Activated naive CD8-positive, alpha-beta T cell treated with anti-CD3 and anti-CD28 coated beads, Interleukin-2, amount 50 U/mL, for 24 hours (primary cell): ENCODE measurements around the gene BEST3.
A peak's percentile ranks its signal among the peaks of the same experiment; 100 is the strongest.

Experiments
- ATAC-seq: fragments of 150-1000 bp; cut with Tn5 transposase; one replicate; pipeline ENCODE4 v1.10.0; 2021
- DNase-seq: peaks from one replicate; pipeline ENCODE4 v3.0.0; 2021
- H3K27ac Mint-ChIP-seq: one replicate; pipeline ENCODE4 v1.8.0; 2021; ENCODE audit warnings: mild to moderate bottlenecking, mixed read lengths
- H3K27me3 Mint-ChIP-seq: one replicate; pipeline ENCODE4 v1.8.0; 2021; ENCODE audit warnings: mixed read lengths
- H3K36me3 Mint-ChIP-seq: one replicate; pipeline ENCODE4 v1.8.0; 2021; ENCODE audit warnings: low read depth, mixed read lengths
- H3K4me1 Mint-ChIP-seq: one replicate; pipeline ENCODE4 v1.8.0; 2021; ENCODE audit warnings: mixed read lengths
- H3K4me3 Mint-ChIP-seq: one replicate; pipeline ENCODE4 v1.8.0; 2021; ENCODE audit warnings: mild to moderate bottlenecking, moderate library complexity, mixed read lengths
- H3K9me3 Mint-ChIP-seq: one replicate; pipeline ENCODE4 v1.8.0; 2021; ENCODE audit warnings: mixed read lengths

BEST3 gene

DNA sequence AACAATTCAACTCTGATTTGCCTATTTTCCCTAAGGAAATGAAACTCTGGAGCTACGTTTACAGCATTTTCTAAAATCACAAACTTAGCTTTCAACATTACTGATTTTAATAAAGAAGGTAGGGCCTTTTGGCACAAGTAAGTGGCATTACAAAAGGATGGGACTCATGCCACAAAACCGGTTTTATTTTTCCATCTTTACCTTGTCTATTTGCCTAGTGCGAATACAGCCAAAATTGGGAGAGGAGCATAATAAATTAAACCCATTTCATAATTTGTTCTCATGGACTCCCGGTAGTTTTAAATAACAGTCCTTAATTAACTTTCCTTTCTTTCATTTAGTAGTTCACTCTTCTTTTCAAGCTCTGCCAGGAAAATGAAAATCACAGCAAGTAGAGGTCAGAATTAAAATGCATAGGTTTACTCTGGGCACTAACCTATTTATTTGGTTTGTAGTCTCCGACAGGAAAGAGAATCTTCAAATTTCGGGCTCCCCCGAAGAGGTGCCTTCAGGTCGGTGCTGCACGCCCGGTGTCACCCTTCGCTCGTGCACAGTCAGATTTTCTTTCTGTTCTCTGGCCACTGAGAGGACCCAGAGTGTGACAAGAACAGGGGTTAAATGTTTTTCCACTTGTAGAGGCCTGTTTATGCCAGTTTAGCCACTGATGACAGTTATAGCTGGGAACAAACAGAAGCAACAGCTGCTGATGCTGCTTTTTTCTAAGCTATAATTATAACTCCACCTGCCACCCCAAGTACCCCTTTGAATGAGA lies at the start of gene BEST3:
Gene BEST3, minus strand, starts transcription at position 535 of the 772 bp plus-strand sequence. CDS start 1,505 bp downstream, outside the sequence.
- H3K4me3 Mint-ChIP-seq, result no peak within 1 kb of the TSS

DNA sequence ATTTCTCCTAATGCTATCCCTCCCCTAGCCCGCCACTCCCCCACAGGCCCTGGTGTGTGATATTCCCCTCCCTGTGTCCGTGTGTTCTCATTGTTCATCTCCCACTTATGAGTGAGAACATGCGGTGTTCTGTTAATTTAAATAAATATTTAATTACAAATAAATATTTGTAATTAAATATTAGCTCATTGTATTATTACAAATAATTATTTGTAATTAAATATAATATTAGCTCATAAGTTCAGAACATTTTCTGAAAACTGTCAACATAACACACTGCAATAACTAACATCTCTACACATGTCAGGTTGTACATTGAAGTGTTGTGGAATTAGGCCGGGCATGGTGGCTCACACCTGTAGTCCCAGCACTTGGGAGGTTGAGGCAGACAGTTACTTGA lies 45.0 kb upstream of the BEST3 start:
- no peaks in the 10 kb centered on the region for H3K27me3 Mint-ChIP-seq
- no peaks in the 10 kb centered on the region for H3K9me3 Mint-ChIP-seq
- no peak overlapping the region for H3K27ac Mint-ChIP-seq
- no peak for DNase-seq
- H3K4me3 Mint-ChIP-seq, result no peak overlapping the region
- H3K4me1 Mint-ChIP-seq, result peaks cover 12% of the 10 kb centered on the region
- ATAC-seq, result no peak
- H3K36me3 Mint-ChIP-seq, result peaks cover 2% of the 10 kb centered on the region

More for the DNA sequence above, at the start of gene BEST3:
- DNase-seq (no peak), ATAC-seq (no peak)
- Mint-ChIP-seq H3K27me3 (peaks cover 3% of the 10 kb centered on the region), H3K27ac (no peak within 1 kb of the TSS), H3K9me3 (no peaks in the 10 kb centered on the region), H3K4me1 (no peaks in the 10 kb centered on the region), H3K36me3 (no peaks in the 10 kb centered on the region)

DNA sequence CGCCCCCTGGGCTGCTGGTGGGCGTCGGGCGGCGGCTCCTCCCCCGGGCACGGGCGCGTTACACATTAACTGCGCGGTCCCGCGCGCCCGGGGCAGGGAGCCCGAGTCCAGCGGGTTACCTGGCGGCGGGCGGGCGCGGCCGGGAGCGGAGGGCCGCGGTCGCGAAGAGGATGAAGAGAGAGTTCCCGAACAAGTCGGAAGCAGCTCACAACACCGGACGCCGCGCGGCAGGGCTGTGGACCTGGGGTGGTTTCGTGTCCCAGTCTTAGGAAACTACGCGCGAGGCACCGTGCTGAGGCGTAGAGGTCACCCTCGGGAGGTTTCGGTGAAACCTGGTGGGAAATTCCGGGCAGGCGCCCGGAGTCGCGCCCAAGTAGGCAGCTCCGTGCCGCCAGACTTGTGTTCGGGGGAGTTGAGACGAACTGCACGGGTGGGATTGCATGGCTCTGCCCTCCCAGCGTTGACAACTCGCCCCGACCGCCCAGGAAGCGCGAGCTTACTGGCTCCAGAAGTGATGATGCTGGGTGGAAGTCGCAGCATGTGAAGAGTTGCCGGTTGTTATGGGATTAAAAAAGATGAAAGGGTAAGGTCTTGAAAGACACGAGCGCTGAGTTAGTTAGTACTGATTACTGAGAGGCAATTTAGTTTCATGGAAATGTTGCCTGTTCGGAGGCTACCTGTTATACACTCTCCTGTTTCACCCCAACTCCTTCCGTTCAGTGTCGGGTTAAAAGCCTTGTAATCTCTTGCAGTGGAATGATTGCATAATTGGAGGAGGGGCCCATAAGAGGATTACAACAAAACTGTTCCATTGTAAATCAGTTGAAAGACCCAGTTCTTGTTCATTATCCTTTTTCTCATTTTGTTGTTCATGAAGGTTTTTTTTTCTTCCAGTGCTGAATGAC lies 40.4 kb upstream of the BEST3 start:
- DNase-seq (peak; percentile 63), ATAC-seq (peak; percentile 47)
- H3K36me3 Mint-ChIP-seq, result no peaks in the 10 kb centered on the region
- no peaks in the 10 kb centered on the region for H3K9me3 Mint-ChIP-seq
- H3K4me1 Mint-ChIP-seq, result peaks cover 16% of the 10 kb centered on the region
- peaks cover 2% of the 10 kb centered on the region for H3K27me3 Mint-ChIP-seq
- H3K4me3 Mint-ChIP-seq, result peak overlapping the region; percentile 89
- peak overlapping the region; percentile 81 for H3K27ac Mint-ChIP-seq

DNA sequence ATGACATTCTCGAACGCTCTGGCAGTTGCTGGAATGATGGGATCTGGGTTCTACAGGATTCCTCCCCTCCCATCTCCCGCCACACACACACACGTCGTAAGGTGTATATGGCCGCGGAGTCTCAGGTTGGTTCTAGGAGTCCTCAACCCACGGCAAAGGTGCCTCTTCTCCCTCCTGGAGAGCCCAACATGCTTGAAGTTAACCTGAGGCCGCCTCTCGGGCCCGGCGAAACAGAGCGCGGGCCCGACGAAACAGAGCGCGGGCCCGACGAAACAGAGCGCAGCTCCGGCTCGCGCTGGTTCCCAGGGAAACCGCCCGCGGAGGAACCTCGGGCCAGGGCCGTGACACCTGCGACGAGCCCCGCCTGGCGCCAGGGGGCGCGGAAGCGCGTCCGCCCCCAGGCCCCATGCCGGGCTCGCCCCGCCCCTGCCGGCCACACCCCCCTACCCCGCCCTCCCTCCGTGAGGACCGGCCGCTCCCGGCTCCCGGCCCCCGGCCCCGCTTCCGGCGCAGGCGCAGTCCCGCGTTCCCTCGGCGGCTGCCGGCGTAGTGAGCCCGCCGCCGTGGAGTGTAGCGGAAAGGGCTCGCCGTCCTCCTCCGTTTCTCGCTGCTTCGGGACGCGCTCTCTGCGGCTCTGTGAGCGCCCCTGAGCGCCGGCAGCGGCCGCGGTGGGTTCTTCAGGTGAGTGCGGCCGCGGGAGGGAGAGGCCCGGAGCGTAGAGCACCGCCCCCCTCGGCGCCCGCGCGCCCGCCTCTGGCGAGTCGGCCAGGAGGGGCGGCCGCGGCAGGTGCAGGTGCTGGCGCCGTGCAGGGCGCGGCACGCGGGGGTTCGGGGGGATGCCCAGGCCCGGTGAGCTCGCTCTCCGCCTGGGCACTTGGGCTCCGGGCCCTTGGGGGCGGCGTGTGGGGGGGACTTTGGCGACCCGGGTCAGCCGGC lies 39.5 kb upstream of the BEST3 start, which contains the start of gene RAB3IP:
Gene RAB3IP, plus strand, starts transcription at position 510 of the 936 bp plus-strand sequence. CDS start 16,549 bp downstream, outside the sequence.
- peaks cover 16% of the 10 kb centered on the region for H3K4me1 Mint-ChIP-seq
- ATAC-seq, result peak; percentile 88
- peak; percentile 94 for DNase-seq
- peak within 1 kb of the TSS; percentile 81 for H3K27ac Mint-ChIP-seq
- H3K27me3 Mint-ChIP-seq, result peaks cover 7% of the 10 kb centered on the region
- no peaks in the 10 kb centered on the region for H3K9me3 Mint-ChIP-seq
- H3K36me3 Mint-ChIP-seq, result no peaks in the 10 kb centered on the region
- peak within 1 kb of the TSS; percentile 89 for H3K4me3 Mint-ChIP-seq

GRCh38 chr12:69733638-69734037 lies 34.5 kb upstream of the BEST3 start:
- Mint-ChIP-seq H3K9me3 (no peaks in the 10 kb centered on the region), H3K27me3 (peaks cover 7% of the 10 kb centered on the region), H3K36me3 (no peaks in the 10 kb centered on the region), H3K4me3 (no peak overlapping the region), H3K4me1 (peaks cover 4% of the 10 kb centered on the region), H3K27ac (no peak overlapping the region)
- ATAC-seq, result no peak
- DNase-seq, result no peak

DNA sequence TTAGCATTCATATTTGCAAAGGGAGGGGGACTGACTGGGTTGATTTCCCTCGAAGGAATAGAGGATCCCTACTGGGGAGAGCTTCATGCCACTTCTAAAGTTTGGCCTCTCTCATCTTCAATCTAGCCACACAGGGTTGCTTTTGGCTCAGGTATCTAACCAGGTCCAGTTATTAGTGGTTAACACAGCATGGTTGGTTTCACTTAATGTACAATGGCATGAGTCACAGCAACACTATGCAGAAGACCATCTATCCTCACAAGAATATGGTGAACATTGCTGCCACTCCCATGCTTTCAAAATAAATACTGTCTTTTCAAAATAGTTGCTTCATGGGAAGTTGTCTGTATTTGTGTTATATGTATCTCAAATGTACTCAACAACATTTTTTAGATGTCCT lies 33.0 kb upstream of the BEST3 start:
- no peaks in the 10 kb centered on the region for H3K36me3 Mint-ChIP-seq
- DNase-seq (no peak), ATAC-seq (no peak)
- H3K27ac Mint-ChIP-seq, result no peak overlapping the region
- H3K9me3 Mint-ChIP-seq, result no peaks in the 10 kb centered on the region
- no peak overlapping the region for H3K4me3 Mint-ChIP-seq
- peaks cover 5% of the 10 kb centered on the region for H3K27me3 Mint-ChIP-seq
- H3K4me1 Mint-ChIP-seq, result no peaks in the 10 kb centered on the region

GRCh38 chr12:69726922-69727321 lies 27.8 kb upstream of the BEST3 start:
- Mint-ChIP-seq H3K4me1 (no peaks in the 10 kb centered on the region), H3K36me3 (no peaks in the 10 kb centered on the region), H3K4me3 (no peak overlapping the region), H3K9me3 (no peaks in the 10 kb centered on the region), H3K27me3 (peaks cover 8% of the 10 kb centered on the region), H3K27ac (no peak overlapping the region)
- ATAC-seq (no peak), DNase-seq (no peak)

DNA sequence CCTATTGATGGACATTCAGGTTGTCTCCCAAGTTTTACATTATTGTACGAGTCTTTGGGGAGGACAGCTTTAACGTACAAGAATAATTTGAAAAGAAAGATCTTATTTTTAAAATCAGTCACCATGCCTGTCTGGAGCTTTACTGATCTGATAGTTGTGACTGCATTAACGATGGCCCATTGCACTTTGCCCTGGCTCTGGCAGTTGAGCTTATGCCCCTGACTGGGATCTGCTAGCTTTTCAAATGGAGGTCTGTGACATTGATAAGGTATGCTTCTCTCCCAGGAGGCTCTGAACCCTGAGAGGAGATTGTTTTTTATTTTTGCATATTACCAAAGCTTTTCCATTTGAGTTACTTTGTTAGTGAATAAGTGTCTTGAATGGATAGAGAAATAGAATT lies 21.6 kb upstream of the BEST3 start:
- peaks cover 10% of the 10 kb centered on the region for H3K27me3 Mint-ChIP-seq
- no peak overlapping the region for H3K27ac Mint-ChIP-seq
- DNase-seq, result no peak
- no peak for ATAC-seq
- no peaks in the 10 kb centered on the region for H3K4me1 Mint-ChIP-seq
- no peak overlapping the region for H3K4me3 Mint-ChIP-seq
- H3K9me3 Mint-ChIP-seq, result no peaks in the 10 kb centered on the region
- no peaks in the 10 kb centered on the region for H3K36me3 Mint-ChIP-seq

DNA sequence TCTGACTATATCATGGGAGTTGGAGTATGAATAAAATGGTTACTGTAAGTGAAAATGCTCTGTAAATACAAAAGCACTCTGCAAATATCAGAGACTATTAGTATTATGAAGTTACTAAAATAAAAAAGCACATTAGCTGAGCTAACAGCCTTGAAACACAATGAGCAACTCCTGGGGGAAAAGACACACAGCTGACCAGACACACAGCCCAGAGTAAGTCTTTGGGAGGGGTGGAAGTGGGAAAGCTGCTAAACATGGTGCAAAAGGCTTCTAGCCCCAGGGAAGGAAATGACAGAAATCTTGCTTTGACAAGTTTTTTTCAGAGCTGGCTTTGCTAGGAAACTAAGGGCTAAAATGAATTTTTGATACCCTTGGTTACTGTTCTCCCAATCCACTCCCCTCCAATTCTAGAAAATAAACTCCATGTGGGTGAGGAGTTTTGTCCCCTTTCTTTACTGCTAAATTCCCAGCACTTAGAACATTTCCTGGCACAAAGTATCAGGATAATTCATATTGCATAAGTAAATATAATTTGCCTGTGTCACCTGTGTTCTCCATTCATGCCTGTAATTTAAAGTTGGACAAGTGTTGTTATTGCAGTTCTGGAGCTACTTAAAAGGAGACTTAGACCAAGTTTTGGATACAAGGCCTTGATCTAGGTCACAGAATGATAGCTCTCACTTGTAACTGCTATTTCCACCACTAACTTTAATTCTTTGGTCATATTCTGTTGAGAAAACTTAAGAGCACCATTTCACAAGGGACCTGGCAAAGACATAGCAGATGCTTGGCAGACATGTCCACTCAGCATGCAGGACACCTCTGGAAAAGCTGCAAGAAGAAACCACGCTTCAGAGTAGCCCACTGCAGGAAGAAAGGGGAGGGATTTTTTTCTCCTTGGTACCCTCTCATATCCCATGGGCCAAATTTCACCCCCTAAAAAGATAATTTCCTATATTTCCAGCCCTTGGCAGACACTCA lies 20.5 kb upstream of the BEST3 start:
- no peak for DNase-seq
- Mint-ChIP-seq H3K4me1 (no peaks in the 10 kb centered on the region), H3K27ac (no peak overlapping the region), H3K36me3 (no peaks in the 10 kb centered on the region), H3K27me3 (peaks cover 10% of the 10 kb centered on the region), H3K9me3 (no peaks in the 10 kb centered on the region), H3K4me3 (no peak overlapping the region)
- no peak for ATAC-seq

DNA sequence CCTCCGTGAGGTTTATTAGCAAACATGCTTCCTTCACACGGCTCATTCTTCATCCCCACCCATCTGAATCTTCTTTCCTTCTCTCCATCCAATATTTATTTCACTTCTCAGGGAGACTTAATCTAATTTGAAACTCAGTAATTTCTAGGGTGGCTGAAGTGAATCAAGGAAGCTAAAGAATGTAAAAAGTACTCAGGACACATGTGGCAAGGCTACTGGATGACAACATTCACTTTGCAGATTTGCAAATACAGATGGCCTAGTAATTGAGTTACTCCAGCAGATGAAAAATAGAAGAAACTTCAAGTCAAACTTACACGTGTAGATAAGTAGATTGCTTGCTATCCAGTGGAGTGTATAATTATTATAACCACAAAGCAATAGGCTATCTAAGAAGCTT lies 15.4 kb upstream of the BEST3 start:
- no peaks in the 10 kb centered on the region for H3K4me1 Mint-ChIP-seq
- H3K4me3 Mint-ChIP-seq, result no peak overlapping the region
- no peaks in the 10 kb centered on the region for H3K9me3 Mint-ChIP-seq
- no peaks in the 10 kb centered on the region for H3K36me3 Mint-ChIP-seq
- peaks cover 8% of the 10 kb centered on the region for H3K27me3 Mint-ChIP-seq
- no peak overlapping the region for H3K27ac Mint-ChIP-seq
- ATAC-seq, result no peak
- DNase-seq, result no peak

DNA sequence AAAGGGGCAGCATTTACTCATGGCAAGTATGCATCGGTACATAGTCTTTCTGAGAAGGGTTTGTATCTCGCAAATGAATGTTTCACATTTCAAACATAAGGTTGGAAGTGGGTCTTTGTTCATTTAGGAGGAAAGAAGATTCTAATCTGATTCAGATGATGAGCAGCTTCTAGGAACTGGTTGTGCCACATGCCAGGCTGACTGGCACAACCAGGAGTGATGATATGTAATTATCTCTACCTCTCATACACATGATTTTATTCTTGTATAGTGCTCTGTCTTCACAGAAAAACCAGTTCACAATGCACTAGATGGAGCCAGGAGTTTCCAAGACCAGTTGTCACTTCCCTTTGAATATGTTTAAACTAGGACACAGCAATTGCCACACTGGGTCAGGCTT lies 13.7 kb upstream of the BEST3 start:
- H3K27ac Mint-ChIP-seq, result no peak overlapping the region
- H3K9me3 Mint-ChIP-seq, result no peaks in the 10 kb centered on the region
- H3K4me3 Mint-ChIP-seq, result no peak overlapping the region
- DNase-seq (no peak), ATAC-seq (no peak)
- peaks cover 13% of the 10 kb centered on the region for H3K27me3 Mint-ChIP-seq
- no peaks in the 10 kb centered on the region for H3K4me1 Mint-ChIP-seq
- no peaks in the 10 kb centered on the region for H3K36me3 Mint-ChIP-seq

DNA sequence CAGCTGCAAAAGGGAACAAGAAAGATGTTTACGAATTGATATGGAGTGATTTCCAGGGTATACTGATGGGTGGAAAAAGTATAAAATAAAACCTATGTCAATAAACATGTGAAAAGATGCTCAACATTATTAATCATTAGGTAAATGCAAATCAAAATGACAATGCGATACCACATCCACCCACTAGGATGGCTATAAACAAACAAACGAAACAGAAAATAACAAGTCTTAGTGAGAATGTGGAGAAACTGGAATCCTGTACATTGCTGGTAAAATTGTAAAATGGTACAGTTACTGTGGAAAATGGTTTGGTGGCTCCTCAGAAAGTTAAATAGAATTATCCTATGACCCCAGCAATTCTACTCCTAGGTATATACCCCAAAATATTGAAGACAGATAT lies 9.5 kb upstream of the BEST3 start:
- no peak for ATAC-seq
- Mint-ChIP-seq H3K4me3 (no peak overlapping the region), H3K9me3 (no peaks in the 10 kb centered on the region)

DNA sequence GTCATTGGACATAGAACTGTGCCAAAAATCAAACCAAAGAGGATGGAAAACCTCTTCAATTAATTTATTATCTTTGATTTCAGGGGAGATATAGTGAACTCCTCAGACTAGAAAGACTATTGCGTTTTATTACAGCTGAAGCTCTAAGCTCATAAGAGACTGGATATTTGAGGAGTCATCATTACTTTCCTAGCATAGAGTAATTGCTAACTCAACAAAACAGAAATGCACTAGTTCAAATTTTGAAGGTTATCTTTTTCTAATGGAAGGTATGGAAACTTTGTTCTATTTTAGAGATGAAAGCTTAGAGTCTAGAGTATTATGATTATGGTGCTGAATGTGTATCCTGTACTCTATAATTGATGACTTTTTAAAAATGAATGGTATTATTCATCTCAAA lies 5.3 kb upstream of the BEST3 start:
- no peak overlapping the region for H3K27ac Mint-ChIP-seq

More for the DNA sequence above, 9.5 kb upstream of the BEST3 start:
- no peak for DNase-seq
- no peak overlapping the region for H3K27ac Mint-ChIP-seq
- no peaks in the 10 kb centered on the region for H3K4me1 Mint-ChIP-seq
- peaks cover 19% of the 10 kb centered on the region for H3K27me3 Mint-ChIP-seq
- H3K36me3 Mint-ChIP-seq, result no peaks in the 10 kb centered on the region

More for the DNA sequence above, 5.3 kb upstream of the BEST3 start:
- Mint-ChIP-seq H3K4me3 (no peak overlapping the region), H3K9me3 (no peaks in the 10 kb centered on the region), H3K36me3 (no peaks in the 10 kb centered on the region), H3K27me3 (peaks cover 16% of the 10 kb centered on the region), H3K4me1 (no peaks in the 10 kb centered on the region)
- DNase-seq, result no peak
- ATAC-seq, result no peak
